Neural progenitor cell (in vitro differentiated cells): ENCODE measurements around the gene TCF7L1. TPM values are rescaled to one million over a fixed set of nuclear protein-coding genes. Genes with fewer than 3 reads are reported as not detected.
A peak's percentile ranks its signal among the peaks of the same experiment; 100 is the strongest.

Experiments used
- DNase-seq: peaks from one replicate; pipeline ENCODE4 v3.0.0-alpha.2; 2016; ENCODE audit warnings: low spot score
- H2AFZ ChIP-seq: fragments of 200-600 bp; sonication (generic); replicated peaks from 2 replicates; pipeline ENCODE4 v1.6.1; 2016; ENCODE audit warnings: antibody characterized with exemption
- H3F3A ChIP-seq: fragments of 200-600 bp; sonication (generic); 2 replicates; pipeline ENCODE4 v1.6.1; 2016; ENCODE audit warnings: antibody characterized with exemption, low read depth
- H3K27ac ChIP-seq: fragments of 200-600 bp; sonication (generic); 2 replicates; pipeline ENCODE4 v1.5.1; 2016; ENCODE audit warnings: mild to moderate bottlenecking
- H3K27me3 ChIP-seq: fragments of 200-600 bp; sonication (generic); 2 replicates; pipeline ENCODE4 v1.6.1; 2016; ENCODE audit warnings: mild to moderate bottlenecking, moderate library complexity
- H3K36me3 ChIP-seq: fragments of 200-600 bp; sonication (generic); 2 replicates; pipeline ENCODE4 v1.5.1; 2016
- H3K4me1 ChIP-seq: fragments of 200-600 bp; sonication (generic); 2 replicates; pipeline ENCODE4 v1.6.1; 2016; ENCODE audit warnings: mixed run types
- H3K4me2 ChIP-seq: fragments of 200-600 bp; sonication (generic); 2 replicates; pipeline ENCODE4 v1.6.1; 2016
- H3K4me3 ChIP-seq: fragments of 200-600 bp; sonication (generic); 2 replicates; pipeline ENCODE4 v1.5.1; 2016
- H3K79me2 ChIP-seq: fragments of 200-600 bp; sonication (generic); 2 replicates; pipeline ENCODE4 v1.6.1; 2016; ENCODE audit warnings: low read depth
- H3K9ac ChIP-seq: fragments of 200-600 bp; sonication (generic); 2 replicates; pipeline ENCODE4 v1.6.1; 2016
- H3K9me3 ChIP-seq: fragments of 200-600 bp; sonication (generic); 2 replicates; pipeline ENCODE4 v1.5.1; 2016; ENCODE audit warnings: low read depth
- H4K20me1 ChIP-seq: fragments of 200-600 bp; sonication (generic); 2 replicates; pipeline ENCODE4 v1.6.1; 2016; ENCODE audit warnings: low read depth
- H3K27ac Mint-ChIP-seq: 3 replicates; pipeline ENCODE4 v1.8.0; 2021; ENCODE audit warnings: mixed read lengths
- H3K27me3 Mint-ChIP-seq: 2 replicates; pipeline ENCODE4 v1.8.0; 2022; ENCODE audit warnings: low read depth, mild to moderate bottlenecking, inconsistent platforms, moderate library complexity, mixed read lengths; ENCODE audit not compliant: insufficient read depth
- H3K36me3 Mint-ChIP-seq: 3 replicates; pipeline ENCODE4 v1.8.0; 2021; ENCODE audit warnings: mixed read lengths
- H3K4me1 Mint-ChIP-seq: 3 replicates; pipeline ENCODE4 v1.8.0; 2021; ENCODE audit warnings: mixed read lengths
- H3K4me3 Mint-ChIP-seq: 3 replicates; pipeline ENCODE4 v1.8.0; 2021; ENCODE audit warnings: mild to moderate bottlenecking, moderate library complexity, mixed read lengths
- H3K9me3 Mint-ChIP-seq: 3 replicates; pipeline ENCODE4 v1.8.0; 2020; ENCODE audit warnings: mixed read lengths
- EZH2 ChIP-seq: fragments of 200-600 bp; sonication (generic); IDR thresholded peaks from 2 replicates; pipeline ENCODE4 v1.6.1; 2017; ENCODE audit warnings: antibody characterized with exemption, mild to moderate bottlenecking, moderate library complexity
- EZH2phosphoT487 ChIP-seq: fragments of 200-600 bp; sonication (generic); IDR thresholded peaks from 2 replicates; pipeline ENCODE4 v1.6.1; 2017; ENCODE audit warnings: antibody characterized with exemption
- total RNA-seq: library from RNA; depleted of rRNA; stranded (reverse); fragments of >200 nt; gene quantifications from 2 replicates; pipeline ENCODE4 v1.2.3, GENCODE V29; 2015; ENCODE audit warnings: low replicate concordance
- TF ChIP-seq, protein P1 (sequence below): fragments of 200-600 bp; sonication (generic); IDR thresholded peaks from 2 replicates; pipeline ENCODE4 v1.5.1; 2017; ENCODE audit warnings: antibody characterized with exemption, mild to moderate bottlenecking

TCF7L1 gene
- total RNA-seq, 1 donor from 2014 or later, result 1.0 TPM

DNA sequence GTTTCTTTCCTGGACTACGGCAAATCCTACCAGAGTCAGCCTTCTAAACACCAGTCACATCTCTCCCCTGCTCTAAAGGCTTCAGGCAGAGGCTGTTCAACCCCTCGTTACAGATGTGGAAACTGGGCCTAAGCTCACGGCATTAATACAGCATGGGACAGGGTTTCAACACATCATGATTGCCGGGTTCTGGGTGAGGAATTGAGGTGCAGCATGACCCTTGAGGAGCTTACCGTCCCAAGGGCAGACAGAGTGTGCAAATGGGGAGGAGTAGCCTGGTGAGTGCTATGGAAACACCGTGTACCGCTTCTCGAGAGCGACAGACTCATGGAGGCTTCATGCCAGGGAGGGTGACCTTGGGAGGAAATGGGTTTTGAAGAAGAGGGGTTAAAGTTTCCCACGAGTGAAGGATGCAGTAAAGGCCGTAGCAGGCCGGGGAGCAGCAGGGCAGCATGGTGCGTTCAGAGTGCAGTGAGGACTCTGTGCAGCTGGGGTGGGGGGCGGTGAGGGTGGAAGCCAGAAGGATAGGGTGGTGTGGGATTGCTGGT, 143.5 kb downstream of the TCF7L1 start:
- no peak overlapping the region for H3K4me3 Mint-ChIP-seq
- peaks cover 9% of the 10 kb centered on the region for H3K4me1 ChIP-seq
- no peaks in the 10 kb centered on the region for H3K36me3 Mint-ChIP-seq
- no peak overlapping the region for H3K4me3 ChIP-seq
- H3K27me3 Mint-ChIP-seq, result peaks cover 8% of the 10 kb centered on the region
- TF ChIP-seq EZH2 (no peak), EZH2phosphoT487 (no peak)
- TF ChIP-seq, protein P1, sequence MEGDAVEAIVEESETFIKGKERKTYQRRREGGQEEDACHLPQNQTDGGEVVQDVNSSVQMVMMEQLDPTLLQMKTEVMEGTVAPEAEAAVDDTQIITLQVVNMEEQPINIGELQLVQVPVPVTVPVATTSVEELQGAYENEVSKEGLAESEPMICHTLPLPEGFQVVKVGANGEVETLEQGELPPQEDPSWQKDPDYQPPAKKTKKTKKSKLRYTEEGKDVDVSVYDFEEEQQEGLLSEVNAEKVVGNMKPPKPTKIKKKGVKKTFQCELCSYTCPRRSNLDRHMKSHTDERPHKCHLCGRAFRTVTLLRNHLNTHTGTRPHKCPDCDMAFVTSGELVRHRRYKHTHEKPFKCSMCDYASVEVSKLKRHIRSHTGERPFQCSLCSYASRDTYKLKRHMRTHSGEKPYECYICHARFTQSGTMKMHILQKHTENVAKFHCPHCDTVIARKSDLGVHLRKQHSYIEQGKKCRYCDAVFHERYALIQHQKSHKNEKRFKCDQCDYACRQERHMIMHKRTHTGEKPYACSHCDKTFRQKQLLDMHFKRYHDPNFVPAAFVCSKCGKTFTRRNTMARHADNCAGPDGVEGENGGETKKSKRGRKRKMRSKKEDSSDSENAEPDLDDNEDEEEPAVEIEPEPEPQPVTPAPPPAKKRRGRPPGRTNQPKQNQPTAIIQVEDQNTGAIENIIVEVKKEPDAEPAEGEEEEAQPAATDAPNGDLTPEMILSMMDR, result no peak
- H3K9me3 ChIP-seq, result no peaks in the 10 kb centered on the region
- no peaks in the 10 kb centered on the region for H3K36me3 ChIP-seq
- H3K9me3 Mint-ChIP-seq, result no peaks in the 10 kb centered on the region
- peaks cover 41% of the 10 kb centered on the region for H3K4me1 Mint-ChIP-seq
- no peaks in the 10 kb centered on the region for H3K79me2 ChIP-seq
- no peak overlapping the region for H3K9ac ChIP-seq
- H3K27me3 ChIP-seq, result no peaks in the 10 kb centered on the region
- no peak for DNase-seq
- no peak overlapping the region for H3K27ac Mint-ChIP-seq
- no peaks in the 10 kb centered on the region for H3F3A ChIP-seq
- H3K27ac ChIP-seq, result no peak overlapping the region
- H4K20me1 ChIP-seq, result no peaks in the 10 kb centered on the region
- no peak overlapping the region for H2AFZ ChIP-seq
- H3K4me2 ChIP-seq, result no peak overlapping the region

DNA sequence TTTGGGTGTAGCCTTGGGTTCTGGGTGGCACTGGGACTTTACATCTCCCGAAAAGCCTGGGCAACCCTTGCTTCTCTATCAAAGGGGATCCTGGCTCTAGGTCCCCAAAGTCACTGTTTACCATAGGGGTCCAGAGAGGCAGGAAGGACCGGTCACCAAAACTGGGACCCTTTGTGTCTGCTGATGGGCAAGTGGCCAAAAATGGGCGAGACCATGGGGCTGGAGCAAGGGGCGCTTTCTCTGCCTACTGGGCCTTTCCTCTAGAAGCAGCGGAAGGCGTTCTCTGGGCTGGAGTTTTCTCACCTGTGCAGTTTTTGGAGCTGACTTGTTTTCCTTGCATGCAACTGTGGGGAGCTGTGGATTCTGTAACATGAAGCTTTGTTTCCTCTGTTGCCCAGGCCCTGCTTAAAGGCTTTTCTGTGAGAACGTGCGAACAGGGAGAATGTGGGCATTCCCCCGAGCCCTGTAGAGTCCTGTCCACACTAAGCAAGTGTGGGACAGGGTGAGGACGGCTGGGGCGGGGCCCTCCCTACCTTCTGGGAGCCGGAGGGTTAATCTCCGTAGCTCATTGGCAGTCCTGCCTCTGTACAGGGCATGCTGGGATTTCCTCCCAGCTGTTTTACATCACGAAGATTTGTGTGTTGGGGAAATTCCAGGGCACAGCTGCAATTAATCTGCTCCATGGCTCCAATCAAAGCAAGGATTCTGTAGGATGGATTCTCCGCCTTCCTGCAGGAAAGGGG, 144.4 kb downstream of the TCF7L1 start:
- no peak overlapping the region for H3K4me3 Mint-ChIP-seq

DNA sequence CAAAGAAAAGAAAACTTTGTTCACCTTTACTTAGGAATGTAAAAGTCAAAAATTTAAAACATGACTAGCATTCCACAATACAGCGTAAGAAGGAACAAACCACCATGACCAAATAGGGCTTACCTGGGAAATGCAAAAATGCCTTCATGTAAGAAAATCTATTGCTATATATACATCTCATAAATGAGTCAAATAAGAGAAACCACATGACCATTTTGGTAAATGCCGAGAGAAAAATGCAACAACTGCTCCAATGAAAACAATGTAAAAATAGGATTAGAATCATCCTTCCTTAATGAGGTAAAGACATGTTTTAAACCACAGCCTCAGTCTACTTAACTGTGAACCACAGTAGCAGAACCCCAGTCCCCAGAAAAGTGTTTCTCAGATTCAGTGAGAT, 145.2 kb downstream of the TCF7L1 start:
- no peaks in the 10 kb centered on the region for H3K79me2 ChIP-seq
- Mint-ChIP-seq H3K27ac (no peak overlapping the region), H3K9me3 (no peaks in the 10 kb centered on the region), H3K4me3 (no peak overlapping the region), H3K36me3 (peaks cover 8% of the 10 kb centered on the region), H3K4me1 (peaks cover 32% of the 10 kb centered on the region), H3K27me3 (peaks cover 10% of the 10 kb centered on the region)
- TF ChIP-seq EZH2phosphoT487 (no peak), EZH2 (no peak)
- TF ChIP-seq, protein P1, result no peak
- H4K20me1 ChIP-seq, result no peaks in the 10 kb centered on the region
- H3K4me3 ChIP-seq, result no peak overlapping the region
- peaks cover 9% of the 10 kb centered on the region for H3K4me1 ChIP-seq
- no peaks in the 10 kb centered on the region for H3K36me3 ChIP-seq
- no peak overlapping the region for H2AFZ ChIP-seq
- no peaks in the 10 kb centered on the region for H3F3A ChIP-seq
- H3K27ac ChIP-seq, result no peak overlapping the region
- H3K4me2 ChIP-seq, result peak overlapping the region; percentile 26
- no peak overlapping the region for H3K9ac ChIP-seq
- H3K9me3 ChIP-seq, result no peaks in the 10 kb centered on the region
- no peak for DNase-seq
- H3K27me3 ChIP-seq, result no peaks in the 10 kb centered on the region

More for the DNA sequence above, 144.4 kb downstream of the TCF7L1 start:
- H3K9me3 Mint-ChIP-seq, result no peaks in the 10 kb centered on the region
- H3K4me2 ChIP-seq, result peak overlapping the region; percentile 26
- H3K27me3 ChIP-seq, result no peaks in the 10 kb centered on the region
- H3K27ac Mint-ChIP-seq, result no peak overlapping the region
- H3K4me1 ChIP-seq, result peaks cover 9% of the 10 kb centered on the region
- no peaks in the 10 kb centered on the region for H4K20me1 ChIP-seq
- no peaks in the 10 kb centered on the region for H3F3A ChIP-seq
- no peak overlapping the region for H3K27ac ChIP-seq
- H3K9me3 ChIP-seq, result no peaks in the 10 kb centered on the region
- H3K36me3 Mint-ChIP-seq, result peaks cover under 1% of the 10 kb centered on the region
- TF ChIP-seq EZH2phosphoT487 (no peak), EZH2 (no peak)
- TF ChIP-seq, protein P1, result no peak
- H3K4me1 Mint-ChIP-seq, result peaks cover 40% of the 10 kb centered on the region
- no peak overlapping the region for H2AFZ ChIP-seq
- no peaks in the 10 kb centered on the region for H3K79me2 ChIP-seq
- H3K27me3 Mint-ChIP-seq, result peaks cover 10% of the 10 kb centered on the region
- H3K4me3 ChIP-seq, result no peak overlapping the region
- H3K9ac ChIP-seq, result no peak overlapping the region
- no peaks in the 10 kb centered on the region for H3K36me3 ChIP-seq
- DNase-seq, result peak; percentile 49
